ENCODE measurements around the gene LMAN1L. TPM values are rescaled to one million over a fixed set of nuclear protein-coding genes. Genes with fewer than 3 reads are reported as not detected.

LMAN1L gene
- total RNA-seq = not detected in 2 replicates

GRCh38 chr15:74812533-74812932 is at the start of gene LMAN1L:
Gene LMAN1L (plus strand): TSS chr15:74812835. CDS start chr15:74812855, 20 bp downstream.

GRCh38 chr15:74781431-74782258 is 31.0 kb upstream of the LMAN1L start, which contains the start of gene CSK:
Gene CSK (plus strand): TSS chr15:74782080. CDS start chr15:74798298, 16,218 bp downstream.

GRCh38 chr15:74826364-74826819 is 13.8 kb downstream of the LMAN1L start, which contains the start of gene CPLX3:
Gene CPLX3 (plus strand): TSS chr15:74826627. CDS start chr15:74826704, 77 bp downstream.

GRCh38 chr15:74842581-74843444 is 30.2 kb downstream of the LMAN1L start, which contains the start of gene ULK3:
Gene ULK3 (minus strand): TSS chr15:74843156. CDS start chr15:74843105, 51 bp downstream.

GRCh38 chr15:74873036-74873755 is 60.6 kb downstream of the LMAN1L start, which contains the start of gene SCAMP2:
Gene SCAMP2 (minus strand): TSS chr15:74873365. CDS start chr15:74873255, 110 bp downstream.

Other genes starting within 250 kb of the LMAN1L start
- 50.2 and 64.0 TPM in 2 replicates for gene CLK3, start 197.0 kb upstream of the LMAN1L start, total RNA-seq
- gene EDC3, start 116.8 kb upstream of the LMAN1L start, total RNA-seq = 13.5 and 21.5 TPM in 2 replicates
- 0.19 and 2.5 TPM in 2 replicates for gene CYP1A1, start 87.3 kb upstream of the LMAN1L start, total RNA-seq
- not detected in 2 replicates for gene CYP1A2, start 64.0 kb upstream of the LMAN1L start, total RNA-seq
- 12.1 and 30.5 TPM in 2 replicates for gene CSK, start 30.8 kb upstream of the LMAN1L start, total RNA-seq
- gene CPLX3, start 13.8 kb downstream of the LMAN1L start, total RNA-seq = not detected in 2 replicates
- gene ULK3, start 30.3 kb downstream of the LMAN1L start, total RNA-seq = 13.5 and 16.3 TPM in 2 replicates
- 20.9 and 39.1 TPM in 2 replicates for gene SCAMP2, start 60.5 kb downstream of the LMAN1L start, total RNA-seq
- gene MPI, start 77.2 kb downstream of the LMAN1L start, total RNA-seq = 63.1 and 73.9 TPM in 2 replicates
- gene FAM219B, start 94.0 kb downstream of the LMAN1L start, total RNA-seq = 26.3 and 72.2 TPM in 2 replicates
- gene COX5A, start 125.2 kb downstream of the LMAN1L start, total RNA-seq = 24.8 and 61.7 TPM in 2 replicates
- gene RPP25, start 143.9 kb downstream of the LMAN1L start, total RNA-seq = 13.4 and 14.1 TPM in 2 replicates
- gene SCAMP5, start 182.7 kb downstream of the LMAN1L start, total RNA-seq = 2.3 and 4.0 TPM in 2 replicates
- gene PPCDC, start 210.8 kb downstream of the LMAN1L start, total RNA-seq = 9.0 and 11.5 TPM in 2 replicates